ENCODE measurements around the gene TPPP. TPM values are rescaled to one million over a fixed set of nuclear protein-coding genes. Genes with fewer than 3 reads are reported as not detected.

The TPPP gene
- total and polyA plus RNA-seq, 2 experiments from 2014 or later = 0.48 to 1.4 TPM

GRCh38 chr5:661891-662750 lies 31.0 kb downstream of the TPPP start:
- Histone ChIP-seq H3K36me3 (ENCODE audit: insufficient read depth) (peaks cover 6% of the 10 kb centered on the region; the same call in 1 of the 2 replicates), H3K27ac (ENCODE audit: low read depth) (no peak overlapping the region), H3K79me2 (replicated peaks; ENCODE audit: insufficient read depth) (0 out of 2 replicates have a peak, but pooled peaks cover under 1% of the 10 kb centered on the region), H3K9me2 (ENCODE audit: insufficient read depth) (no peaks in the 10 kb centered on the region), H3K4me3 (no peak overlapping the region), H3K27me3 (ENCODE audit: insufficient read depth) (no peaks in the 10 kb centered on the region), H2AFZ (no peak overlapping the region), H4K20me1 (replicated peaks; ENCODE audit: insufficient read depth) (no peaks in the 10 kb centered on the region; the same call in 1 of the 2 replicates), H3K4me2 (no peak overlapping the region), H3K4me1 (ENCODE audit: insufficient read depth) (no peaks in the 10 kb centered on the region), H3F3A (replicated peaks; ENCODE audit: low read depth) (no peaks in the 10 kb centered on the region)
- H3K4me1 Mint-ChIP-seq = no peaks in the 10 kb centered on the region; the same call in 2 of the 3 replicates
- no peak overlapping the region for H3K27ac Mint-ChIP-seq
- H3K4me3 Mint-ChIP-seq = no peak overlapping the region
- DNase-seq (ENCODE audit: low spot score) (no peak), ATAC-seq (no peak)
- H3K9me3 Mint-ChIP-seq = no peaks in the 10 kb centered on the region; the same call in 2 of the 3 replicates
- TF ChIP-seq ETS1 (IDR thresholded peaks at IDR 0.05) (no peak), JUNB (IDR thresholded peaks at IDR 0.05; ENCODE audit: unreplicated experiment) (no peak), STAT1 (IDR thresholded peaks at IDR 0.05; ENCODE audit: unreplicated experiment) (no peak), ZNF331 (CRISPR knock-in tag; IDR thresholded peaks at IDR 0.05; ENCODE audit: low read depth) (no peak), CREB1 (CRISPR knock-in tag; IDR thresholded peaks at IDR 0.05; ENCODE audit: low read depth) (no peak), EZH2 (IDR thresholded peaks at IDR 0.05; ENCODE audit: low read depth, unreplicated experiment) (no peak), ZNF114 (CRISPR knock-in tag; IDR thresholded peaks at IDR 0.05) (no peak), ZNF462 (CRISPR knock-in tag; IDR thresholded peaks at IDR 0.05) (no peak), EZH2phosphoT487 (IDR thresholded peaks at IDR 0.05; ENCODE audit: unreplicated experiment) (no peak), REST (IDR thresholded peaks at IDR 0.05; ENCODE audit: unreplicated experiment) (no peak), POLR2AphosphoS5 (IDR thresholded peaks at IDR 0.05; ENCODE audit: low read depth) (no peak), NANOG (IDR thresholded peaks at IDR 0.05; ENCODE audit: borderline replicate concordance) (no peak), CTCF (conservative IDR thresholded peaks at IDR 0.05; ENCODE audit: low read depth in 2 of 2) (no peak)
- peaks cover 47% of the 10 kb centered on the region for H3K36me3 Mint-ChIP-seq (ENCODE audit: low read depth)
- peaks cover 6% of the 10 kb centered on the region for H3K27me3 Mint-ChIP-seq (ENCODE audit: insufficient read depth, low read depth, poor library complexity)

Data from GM23338 (cell line).